Measurements from ENCODE around the gene ACACB. TPM values are rescaled to one million over a fixed set of nuclear protein-coding genes. Genes with fewer than 3 reads are reported as not detected.

Gene ACACB
- total RNA-seq, 1 experiment from 2014 or later, result 21.7 TPM

- TF ChIP-seq EZH2phosphoT487 (IDR thresholded peaks at IDR 0.05; ENCODE audit: borderline replicate concordance, low read length) (no peak), CTCF (conservative IDR thresholded peaks at IDR 0.05; ENCODE audit: low read depth, low read length) (no peak), EZH2 (IDR thresholded peaks at IDR 0.05; ENCODE audit: low read length, unreplicated experiment) (no peak)
- Histone ChIP-seq H3K9ac (ENCODE audit: low read length) (no peak overlapping the region), H3K4me2 (ENCODE audit: low read length) (no peak overlapping the region), H3K36me3 (ENCODE audit: low read depth, low read length) (peaks cover 8% of the 10 kb centered on the region; the same call in 1 of the 2 replicates), H3K27ac (ENCODE audit: low read length) (no peak overlapping the region), H3K4me3 (ENCODE audit: low read length) (no peak overlapping the region), H2AFZ (ENCODE audit: low read length) (no peak overlapping the region), H3F3A (ENCODE audit: low read length, unreplicated experiment) (no peaks in the 10 kb centered on the region), H3K79me2 (ENCODE audit: low read length) (no peaks in the 10 kb centered on the region), H3K4me1 (ENCODE audit: insufficient read depth, low read length) (peaks cover 18% of the 10 kb centered on the region), H3K9me2 (replicated peaks; ENCODE audit: low read length) (no peaks in the 10 kb centered on the region), H3K27me3 (ENCODE audit: low read length) (no peaks in the 10 kb centered on the region), H3K9me3 (ENCODE audit: low read length) (no peaks in the 10 kb centered on the region), H4K20me1 (ENCODE audit: low read length) (no peaks in the 10 kb centered on the region)
- DNase-seq (no peak), ATAC-seq (no peak)
- intact Hi-C loops (cut with micrococcal nuclease), result no loop called here
- no TSS peak for BruUV-seq (replicated peaks)
- ChIA-PET CTCF (no interaction called here), POLR2A (ENCODE audit: unreplicated experiment) (no interaction called here)
These were observed 84.6 kb downstream of the ACACB start for GRCh38 chr12:109200825-109201495.

GRCh38 chr12:109201496-109201885 is 85.1 kb downstream of the ACACB start:
- BruUV-seq (replicated peaks), result no TSS peak
- intact Hi-C loops (cut with micrococcal nuclease), result no loop called here
- no peak overlapping the region for H3K27ac ChIP-seq (ENCODE audit: low read length)
- TF ChIP-seq EZH2 (IDR thresholded peaks at IDR 0.05; ENCODE audit: low read length, unreplicated experiment) (no peak), EZH2phosphoT487 (IDR thresholded peaks at IDR 0.05; ENCODE audit: borderline replicate concordance, low read length) (no peak)
- no peak overlapping the region for H3K4me3 ChIP-seq (ENCODE audit: low read length)
- H3K4me2 ChIP-seq (ENCODE audit: low read length), result no peak overlapping the region
- peaks cover 18% of the 10 kb centered on the region for H3K4me1 ChIP-seq (ENCODE audit: insufficient read depth, low read length)
- POLR2A ChIA-PET (ENCODE audit: unreplicated experiment), result no interaction called here
- no peak overlapping the region for H2AFZ ChIP-seq (ENCODE audit: low read length)
- H3K9me3 ChIP-seq (ENCODE audit: low read length), result no peaks in the 10 kb centered on the region
- H3K36me3 ChIP-seq (ENCODE audit: low read depth, low read length), result peaks cover 7% of the 10 kb centered on the region; the same call in 1 of the 2 replicates
- CTCF ChIA-PET, result no interaction called here
- no peaks in the 10 kb centered on the region for H3K27me3 ChIP-seq (ENCODE audit: low read length)
- ATAC-seq (no peak), DNase-seq (no peak)
- H3K79me2 ChIP-seq (ENCODE audit: low read length), result no peaks in the 10 kb centered on the region
- no peaks in the 10 kb centered on the region for H3F3A ChIP-seq (ENCODE audit: low read length, unreplicated experiment)
- H3K9me2 ChIP-seq (replicated peaks; ENCODE audit: low read length), result no peaks in the 10 kb centered on the region
- H4K20me1 ChIP-seq (ENCODE audit: low read length), result no peaks in the 10 kb centered on the region
- no peak overlapping the region for H3K9ac ChIP-seq (ENCODE audit: low read length)

GRCh38 chr12:109202770-109203169 is 86.4 kb downstream of the ACACB start:
- Histone ChIP-seq H2AFZ (ENCODE audit: low read length) (no peak overlapping the region), H4K20me1 (ENCODE audit: low read length) (no peaks in the 10 kb centered on the region), H3K79me2 (ENCODE audit: low read length) (no peaks in the 10 kb centered on the region), H3F3A (ENCODE audit: low read length, unreplicated experiment) (no peaks in the 10 kb centered on the region), H3K27ac (ENCODE audit: low read length) (no peak overlapping the region), H3K4me3 (ENCODE audit: low read length) (no peak overlapping the region), H3K9me3 (ENCODE audit: low read length) (no peaks in the 10 kb centered on the region), H3K27me3 (ENCODE audit: low read length) (no peaks in the 10 kb centered on the region), H3K4me2 (ENCODE audit: low read length) (no peak overlapping the region), H3K9ac (ENCODE audit: low read length) (no peak overlapping the region), H3K36me3 (ENCODE audit: low read depth, low read length) (peaks cover 7% of the 10 kb centered on the region; the same call in 1 of the 2 replicates), H3K4me1 (ENCODE audit: insufficient read depth, low read length) (peaks cover 5% of the 10 kb centered on the region), H3K9me2 (replicated peaks; ENCODE audit: low read length) (no peaks in the 10 kb centered on the region)
- ATAC-seq (no peak), DNase-seq (no peak)
- no TSS peak for BruUV-seq (replicated peaks)
- no peak for TF ChIP-seq EZH2phosphoT487 (IDR thresholded peaks at IDR 0.05; ENCODE audit: borderline replicate concordance, low read length)
- no peak for TF ChIP-seq EZH2 (IDR thresholded peaks at IDR 0.05; ENCODE audit: low read length, unreplicated experiment)
- TF ChIP-seq CTCF (conservative IDR thresholded peaks at IDR 0.05; ENCODE audit: low read depth, low read length), result no peak
- CTCF ChIA-PET, result no interaction called here
- intact Hi-C loops (cut with micrococcal nuclease), result no loop called here
- POLR2A ChIA-PET (ENCODE audit: unreplicated experiment), result no interaction called here
